Fibroblast of pulmonary artery (primary cell): ENCODE measurements around the gene NSUN2.
"Not testable (repeated sequence)": the region's sequence is repeated elsewhere in the genome, so short reads cannot be mapped to it uniquely, and the experiment has no call there.

Source experiments
- DNase-seq: peaks from one replicate; pipeline ENCODE4 v3.0.0-alpha.2; 2010; ENCODE audit warnings: low read depth
- H3K4me3 ChIP-seq: replicated peaks from 2 replicates; pipeline ENCODE4 v1.5.1; 2011; ENCODE audit warnings: low read depth, mild to moderate bottlenecking, control low read depth, low read length, moderate library complexity
- CTCF ChIP-seq: IDR thresholded peaks from 2 replicates; pipeline ENCODE4 v1.5.1; 2011; ENCODE audit warnings: mild to moderate bottlenecking, control low read depth, low read length, inconsistent platforms; ENCODE audit errors: missing control alignments

NSUN2 gene

DNA sequence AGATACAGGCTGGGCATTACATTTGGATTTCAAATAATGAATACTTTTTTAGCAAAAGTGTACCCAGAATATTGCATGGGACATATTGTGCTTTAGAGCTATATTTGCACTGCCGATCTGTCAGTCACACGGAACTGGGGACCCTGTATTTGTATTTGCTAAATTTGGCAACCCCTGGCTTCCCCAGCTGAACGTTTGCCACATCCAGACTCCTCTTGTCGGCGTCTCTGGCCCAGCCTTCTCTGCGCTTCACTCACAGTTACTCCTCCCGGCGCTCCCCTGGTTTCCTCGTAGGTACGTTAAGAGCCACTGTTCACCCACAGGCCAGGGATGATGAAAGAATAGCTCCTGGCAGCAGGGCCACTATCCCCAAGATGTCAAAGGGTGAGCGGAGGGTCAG is 58.7 kb downstream of the NSUN2 start:
- no peak for TF ChIP-seq CTCF
- H3K4me3 ChIP-seq, result no peak overlapping the region
- no peak for DNase-seq

DNA sequence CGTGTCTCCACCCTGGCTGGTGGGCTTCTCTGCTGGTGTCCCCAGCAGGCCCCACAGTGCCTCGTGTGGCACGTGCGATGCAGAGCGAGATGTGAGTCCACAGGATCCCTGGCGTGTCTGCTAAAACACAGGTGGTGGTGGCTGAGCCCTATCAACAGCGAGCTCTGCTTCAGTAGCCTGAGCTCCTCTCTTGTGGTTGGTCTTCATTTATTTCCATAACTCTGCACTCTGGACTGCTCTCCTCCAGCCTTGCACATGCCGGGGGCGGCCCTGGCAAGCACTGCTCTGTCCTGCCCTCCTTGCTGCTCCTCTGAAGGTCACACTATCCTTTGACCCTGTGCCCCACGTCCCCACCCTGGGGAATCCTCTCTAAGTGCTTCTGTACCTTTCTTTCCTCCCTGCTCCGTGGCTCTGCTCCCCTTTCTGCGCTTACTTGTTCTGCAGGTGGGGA is 59.2 kb downstream of the NSUN2 start:
- no peak for TF ChIP-seq CTCF
- DNase-seq, result no peak
- H3K4me3 ChIP-seq, result no peak overlapping the region

- no peak for TF ChIP-seq CTCF
- no peak for DNase-seq
- H3K4me3 ChIP-seq, result no peak overlapping the region
Measured at GRCh38 chr5:6572825-6573380, 59.9 kb downstream of the NSUN2 start.

DNA sequence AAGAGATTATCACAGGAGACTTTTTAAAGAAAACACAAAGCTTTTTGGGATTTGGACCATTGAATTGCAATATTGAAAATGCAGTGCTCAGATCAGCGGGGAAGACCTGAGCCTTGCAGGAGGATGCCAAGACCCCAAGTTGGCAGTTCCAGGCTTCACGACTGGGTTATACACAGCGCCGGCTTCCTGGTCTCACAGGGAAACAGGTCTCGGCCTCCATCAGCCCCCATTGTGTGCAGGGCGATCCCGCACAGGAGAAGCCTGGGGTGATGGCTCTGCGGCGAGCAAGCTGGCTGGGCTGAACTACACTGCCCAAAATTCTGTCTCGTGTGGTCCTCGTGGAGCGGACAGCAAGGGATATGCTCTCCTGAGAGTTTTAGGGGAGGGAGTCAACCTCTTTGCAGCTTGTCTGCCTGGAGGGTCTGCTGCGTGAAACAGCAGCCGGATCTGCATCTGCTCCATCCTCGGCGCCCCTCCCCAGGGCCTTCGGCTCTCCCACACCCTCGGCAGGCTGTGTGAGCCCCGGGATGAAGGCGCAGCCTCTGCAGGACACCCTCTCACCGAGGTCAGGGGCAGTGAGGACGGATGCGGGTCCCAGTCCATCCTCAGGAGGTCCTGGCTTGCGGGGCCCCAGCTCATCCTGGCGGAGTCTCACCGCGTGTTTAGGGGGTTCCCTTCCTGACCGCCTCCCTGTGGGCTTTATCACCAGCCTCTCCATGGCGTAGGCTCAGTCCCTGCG is 60.6 kb downstream of the NSUN2 start:
- no peak for TF ChIP-seq CTCF
- no peak overlapping the region for H3K4me3 ChIP-seq
- DNase-seq, result no peak

GRCh38 chr5:6571607-6572006 is 61.2 kb downstream of the NSUN2 start:
- not testable (repeated sequence) for DNase-seq, H3K4me3 ChIP-seq

GRCh38 chr5:6570530-6570929 is 62.3 kb downstream of the NSUN2 start:
- DNase-seq, result no peak
- no peak for TF ChIP-seq CTCF
- no peak overlapping the region for H3K4me3 ChIP-seq

GRCh38 chr5:6568889-6569288 is 64.0 kb downstream of the NSUN2 start:
- no peak overlapping the region for H3K4me3 ChIP-seq
- no peak for DNase-seq
- no peak for TF ChIP-seq CTCF
